ENCODE results near the gene C20orf96.

- TF ChIP-seq CTCF (IDR thresholded peaks at IDR 0.05) (no peak), POLR2A (IDR thresholded peaks at IDR 0.05) (no peak)
Observed at GRCh38 chr20:313402-313801, 22.9 kb upstream of the C20orf96 start.

Data from sigmoid colon (tissue), 3 donors.